GM12878 (cell line): Measurements from ENCODE around the gene MGAT5. TPM values are rescaled to one million over a fixed set of nuclear protein-coding genes. Genes with fewer than 3 reads are reported as not detected.

Experiments used
- ATAC-seq: fragments of 200-7000 bp; cut with Tn5 transposase; 3 replicates; pipeline ENCODE4 v1.9.1; 2020; ENCODE audit warnings: mild to moderate bottlenecking, moderate library complexity
- BruUV-seq: library from RNA; stranded (reverse); fragments of 400-500 nt; replicated peaks from 2 replicates; lab custom pipeline; 2021; lab: Mats Ljungman, UMichigan
- CTCF ChIA-PET: fragments of 300-600 bp; sonication (Branson Sonifier 250); formaldehyde crosslinking; extraction: SDS; loops from one replicate; lab custom pipeline; 2021; ENCODE audit warnings: inconsistent platforms; lab: Yijun Ruan, JAX
- POLR2A ChIA-PET: fragments of 350-600 bp; formaldehyde crosslinking; extraction: SDS; loops from one replicate; lab custom pipeline; 2021; ENCODE audit warnings: inconsistent platforms; lab: Charles Lee
- RAD21 ChIA-PET: fragments of 300-600 bp; sonication (Branson Sonifier 250); formaldehyde crosslinking; loops from one replicate; lab custom pipeline; 2023; ENCODE audit warnings: antibody characterized with exemption; ENCODE audit not compliant: unreplicated experiment; lab: Charles Lee
- SMC1A ChIA-PET: fragments of 300-600 bp; sonication (Branson Sonifier 250); formaldehyde crosslinking; loops from one replicate; lab custom pipeline; 2023; ENCODE audit not compliant: unreplicated experiment, uncharacterized antibody; lab: Charles Lee
- DNase-seq: peaks from one replicate; pipeline ENCODE4 v3.0.0-alpha.2; 2011; ENCODE audit warnings: low read depth, low spot score
- FAIRE-seq: peaks from 3 replicates; lab custom pipeline; 2011; peaks lifted over from hg19 to GRCh38; lab: Jason Lieb, UNC
- H2AFZ ChIP-seq: 2 replicates; pipeline ENCODE4 v1.6.0; 2011; ENCODE audit warnings: low read depth, low read length, control low read depth; ENCODE audit not compliant: control insufficient read depth
- H3K27ac ChIP-seq: 2 replicates; pipeline ENCODE4 v1.5.1; 2011; ENCODE audit warnings: control low read depth; ENCODE audit not compliant: control insufficient read depth, insufficient read depth
- H3K27me3 ChIP-seq, 2 experiments: replicated peaks in 1 of 2; 2 replicates each; pipeline versions ENCODE4 v1.6.0 to v1.6.1; 2011; ENCODE audit warnings: low read length in 1 of 2; ENCODE audit not compliant: control insufficient read depth in 2 of 2, insufficient read depth in 2 of 2
- H3K36me3 ChIP-seq, 2 experiments: 2 replicates each; pipeline ENCODE4 v1.5.1; 2011; ENCODE audit warnings: low read length in 1 of 2; ENCODE audit not compliant: control insufficient read depth in 2 of 2, insufficient read depth in 2 of 2
- H3K4me1 ChIP-seq: 2 replicates; pipeline ENCODE4 v1.6.1; 2011; ENCODE audit warnings: mild to moderate bottlenecking, low read length, moderate library complexity, mixed read lengths; ENCODE audit not compliant: control insufficient read depth, insufficient read depth
- H3K4me2 ChIP-seq: 2 replicates; pipeline ENCODE4 v1.6.0; 2011; ENCODE audit warnings: control low read depth; ENCODE audit not compliant: control insufficient read depth, insufficient read depth
- H3K4me3 ChIP-seq: fragments of 200-600 bp; sonication (generic); 2 replicates; pipeline ENCODE4 v1.5.1; 2016
- H3K79me2 ChIP-seq: 2 replicates; pipeline ENCODE4 v1.6.0; 2011; ENCODE audit warnings: low read length; ENCODE audit not compliant: control insufficient read depth, insufficient read depth
- H3K9ac ChIP-seq: 2 replicates; pipeline ENCODE4 v1.8.0; 2011; ENCODE audit warnings: low read length, control low read depth, mixed read lengths; ENCODE audit not compliant: control insufficient read depth, insufficient read depth
- H3K9me3 ChIP-seq: replicated peaks from 3 replicates; pipeline ENCODE4 v1.5.1; 2011; ENCODE audit warnings: mild to moderate bottlenecking, low read length; ENCODE audit not compliant: control insufficient read depth, insufficient read depth
- H4K20me1 ChIP-seq: 2 replicates; pipeline ENCODE4 v1.6.0; 2011; ENCODE audit not compliant: control insufficient read depth, insufficient read depth
- CBX5 ChIP-seq: sonication (generic); IDR thresholded peaks from 2 replicates; pipeline ENCODE4 v1.6.1; 2016; ENCODE audit warnings: low read depth, moderate library complexity, mild to moderate bottlenecking, inconsistent platforms
- ESRRA ChIP-seq: IDR thresholded peaks from 2 replicates; pipeline ENCODE4 v1.6.1; 2012; ENCODE audit warnings: mild to moderate bottlenecking, low read length, improper control_type of control experiment
- NFXL1 ChIP-seq: fragments of 450-650 bp; IDR thresholded peaks from 2 replicates; pipeline ENCODE4 v1.6.1; 2017; ENCODE audit warnings: antibody characterized with exemption, mild to moderate bottlenecking, borderline replicate concordance
- PKNOX1 ChIP-seq: fragments of 450-650 bp; IDR thresholded peaks from 2 replicates; pipeline ENCODE4 v1.6.1; 2016; ENCODE audit warnings: mild to moderate bottlenecking
- ZBED1 ChIP-seq: IDR thresholded peaks from 2 replicates; pipeline ENCODE4 v1.6.1; 2016; ENCODE audit warnings: borderline replicate concordance
- WGBS: methylation state at CpG from one replicate; pipeline ENCODE4 v1.1.6; 2016; ENCODE audit warnings: low lambda C conversion rate; ENCODE audit not compliant: insufficient replicate concordance, insufficient coverage; ENCODE audit errors: missing lambda C conversion rate; 5-methylcytosine and 5-hydroxymethylcytosine counted together
- in situ Hi-C: fragments of 300-500 bp; cut with MboI; formaldehyde crosslinking; loops from 9 replicates; pipeline ENCODE4 v1.14.3; 2018; ENCODE audit warnings: mixed read lengths
- intact Hi-C: fragments of 100-400 bp; cut with micrococcal nuclease; formaldehyde crosslinking; loops from one replicate; pipeline ENCODE4 v1.14.2; 2022; ENCODE audit not compliant: unreplicated experiment
- polyA plus RNA-seq, 11 experiments: library from polyadenylated mRNA; depleted of rRNA in 4 of 11; unstranded in 6 of 11; stranded (reverse) in 5 of 11; fragments of >200 nt; fragmentation: Nextera tagmentation in 4 of 11; fragmentation: Illumina TruSeq in 1 of 11; extraction: Ambion mirVana in 4 of 11; extraction: Trizol in 1 of 11; gene quantifications; 1 replicate in 1 of 11; 2 replicates in 10 of 11; pipeline versions ENCODE4 v1.2.1 to v1.2.3, GENCODE V29; 2011 to 2016; ENCODE audit warnings: inconsistent platforms in 2 of 11, missing spikeins in 2 of 11, low read depth in 1 of 11
- total RNA-seq, 4 experiments: library from RNA; depleted of rRNA in 3 of 4; stranded (reverse); fragments of >200 nt in 3 of 4; fragmentation: Illumina TruSeq in 1 of 4; extraction: Trizol in 1 of 4; gene quantifications; 2 replicates each; pipeline versions ENCODE4 v1.2.1 to v1.2.3, GENCODE V29; 2013 to 2021

The MGAT5 gene
- total and polyA plus RNA-seq, 10 of the 15 experiments (the other 5 are each of a cell fraction or from before 2014, with no cell fraction given) = 4.9 to 104 (median 36.2) TPM

- intact Hi-C loops = loop anchor here (2.0 kb wide), 3 partner anchors 49 to 163 kb away; no protein-coding TSS in a partner anchor
- in situ Hi-C loops = no loop called here
- peak overlapping the region; percentile 95 for H3K27ac ChIP-seq
- peaks cover 78% of the 10 kb centered on the region for H3K79me2 ChIP-seq
- H3K9ac ChIP-seq = peak overlapping the region; percentile 76
- BruUV-seq = no TSS peak
- no peaks in the 10 kb centered on the region for H3K27me3 ChIP-seq
- TF ChIP-seq CBX5 = no peak
- TF ChIP-seq NFXL1 = no peak
- peak; percentile 34; the same call in 1 of the 2 replicates for TF ChIP-seq ZBED1
- TF ChIP-seq ESRRA = no peak
- TF ChIP-seq PKNOX1 = peak; percentile 31; the same call in 1 of the 2 replicates
- TF ChIP-seq, all 136 proteins: peak for 2
- no peak for FAIRE-seq
- ATAC-seq = peak; percentile 6
- no peak for DNase-seq
- SMC1A ChIA-PET = interaction anchor here (1.1 to 3.9 kb wide), 11 partner anchors 14 to 163 kb away, joined by 3 to 26 read pairs (median 11); partner anchors contain the start of gene MGAT5
- RAD21 ChIA-PET = interaction anchor here (1.8 to 3.4 kb wide), 7 partner anchors 29 to 163 kb away, joined by 6 to 27 read pairs (median 16); partner anchors contain the start of gene MGAT5
- H3K4me1 ChIP-seq = peaks cover 91% of the 10 kb centered on the region
- CTCF ChIA-PET = interaction anchor here (0.7 to 2.6 kb wide), 4 partner anchors 19 to 163 kb away, joined by 3 to 15 read pairs (median 5); no protein-coding TSS in a partner anchor
- 71% methylated on average over 5 of the region's 5 CpGs for WGBS
- no peak overlapping the region for H2AFZ ChIP-seq
- H3K4me3 ChIP-seq = peak overlapping the region; percentile 47
- peak overlapping the region; percentile 86 for H3K4me2 ChIP-seq
- H4K20me1 ChIP-seq = no peaks in the 10 kb centered on the region
- peaks cover 4 to 19% of the 10 kb centered on the region in 2 experiments for H3K36me3 ChIP-seq
- peaks cover 1% of the 10 kb centered on the region; the same call in 1 of the 3 replicates for H3K9me3 ChIP-seq
- POLR2A ChIA-PET = interaction anchor here (1.0 kb wide), 1 partner anchor 12 kb away, joined by 4 read pairs; no protein-coding TSS in a partner anchor
Measured at GRCh38 chr2:134281815-134282419, 28.0 kb downstream of the MGAT5 start.
